ENCODE measurements around the gene JARID2.

DNA sequence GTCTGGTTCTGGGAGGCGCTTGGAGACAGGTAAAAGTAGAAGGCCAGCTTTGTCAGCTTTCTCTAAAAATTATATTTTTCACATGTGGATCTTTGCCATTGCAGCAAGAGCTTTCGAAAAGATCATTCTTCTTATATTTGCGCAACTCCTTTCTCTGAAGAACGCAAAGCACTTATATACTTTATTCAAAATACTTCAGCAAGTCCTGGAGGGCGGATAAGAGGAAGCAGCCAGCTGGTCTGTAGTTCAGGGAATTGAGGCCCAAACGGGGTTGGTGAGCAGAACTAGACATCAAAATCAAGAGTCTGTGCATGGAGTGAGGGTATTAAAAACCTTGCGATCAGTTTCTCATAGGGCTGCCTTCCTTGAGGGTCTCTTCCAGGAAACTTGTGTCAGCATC is 234.7 kb downstream of the JARID2 start:
- TF ChIP-seq, protein P1, sequence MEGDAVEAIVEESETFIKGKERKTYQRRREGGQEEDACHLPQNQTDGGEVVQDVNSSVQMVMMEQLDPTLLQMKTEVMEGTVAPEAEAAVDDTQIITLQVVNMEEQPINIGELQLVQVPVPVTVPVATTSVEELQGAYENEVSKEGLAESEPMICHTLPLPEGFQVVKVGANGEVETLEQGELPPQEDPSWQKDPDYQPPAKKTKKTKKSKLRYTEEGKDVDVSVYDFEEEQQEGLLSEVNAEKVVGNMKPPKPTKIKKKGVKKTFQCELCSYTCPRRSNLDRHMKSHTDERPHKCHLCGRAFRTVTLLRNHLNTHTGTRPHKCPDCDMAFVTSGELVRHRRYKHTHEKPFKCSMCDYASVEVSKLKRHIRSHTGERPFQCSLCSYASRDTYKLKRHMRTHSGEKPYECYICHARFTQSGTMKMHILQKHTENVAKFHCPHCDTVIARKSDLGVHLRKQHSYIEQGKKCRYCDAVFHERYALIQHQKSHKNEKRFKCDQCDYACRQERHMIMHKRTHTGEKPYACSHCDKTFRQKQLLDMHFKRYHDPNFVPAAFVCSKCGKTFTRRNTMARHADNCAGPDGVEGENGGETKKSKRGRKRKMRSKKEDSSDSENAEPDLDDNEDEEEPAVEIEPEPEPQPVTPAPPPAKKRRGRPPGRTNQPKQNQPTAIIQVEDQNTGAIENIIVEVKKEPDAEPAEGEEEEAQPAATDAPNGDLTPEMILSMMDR (IDR thresholded peaks at IDR 0.05), result no peak
- no peak for TF ChIP-seq POLR2A (IDR thresholded peaks at IDR 0.05)
- no peak for TF ChIP-seq POLR2AphosphoS5 (IDR thresholded peaks at IDR 0.05)

Measured in breast epithelium (tissue), 3 donors.